ENCODE measurements around the gene FXYD1. TPM values are rescaled to one million over a fixed set of nuclear protein-coding genes. Genes with fewer than 3 reads are reported as not detected.
A peak's percentile ranks its signal among the peaks of the same experiment; 100 is the strongest.
"Not testable (repeated sequence)": the region's sequence is repeated elsewhere in the genome, so short reads cannot be mapped to it uniquely, and the experiment has no call there.

Gene FXYD1
- polyA plus RNA-seq (2013, experiment 1 of 2; ENCODE audit: insufficient read length): 2.5 TPM
- 3.3 TPM for polyA plus RNA-seq (2013, experiment 2 of 2; ENCODE audit: insufficient read length)

GRCh38 chr19:35138305-35138892 lies at the start of gene FXYD1:
Gene FXYD1, plus strand, starts transcription at chr19:35138824. Its CDS starts 1,256 bp downstream, at chr19:35140080.
- no peak for DNase-seq

GRCh38 chr19:35089554-35089953 lies 49.1 kb upstream of the FXYD1 start:
- DNase-seq: no peak

GRCh38 chr19:35090160-35090505 lies 48.5 kb upstream of the FXYD1 start:
- DNase-seq: no peak

- DNase-seq: peak; percentile 59
Measured at GRCh38 chr19:35090506-35091214, 48.0 kb upstream of the FXYD1 start.

- DNase-seq: no peak
Measured at GRCh38 chr19:35093430-35093829, 45.2 kb upstream of the FXYD1 start.

GRCh38 chr19:35093941-35094647 lies 44.5 kb upstream of the FXYD1 start:
- DNase-seq: no peak

GRCh38 chr19:35094656-35095055 lies 44.0 kb upstream of the FXYD1 start:
- DNase-seq: no peak

- DNase-seq: no peak
Measured at GRCh38 chr19:35095667-35096368, 42.8 kb upstream of the FXYD1 start.

- no peak for DNase-seq
Measured at GRCh38 chr19:35098413-35099049, 40.1 kb upstream of the FXYD1 start.

GRCh38 chr19:35099155-35099896 lies 39.3 kb upstream of the FXYD1 start:
- DNase-seq: no peak

GRCh38 chr19:35099897-35100275 lies 38.7 kb upstream of the FXYD1 start:
- no peak for DNase-seq

GRCh38 chr19:35100588-35101533 lies 37.8 kb upstream of the FXYD1 start:
- DNase-seq: no peak

GRCh38 chr19:35101949-35102348 lies 36.7 kb upstream of the FXYD1 start:
- not testable (repeated sequence) for DNase-seq

- DNase-seq: not testable (repeated sequence)
Measured at GRCh38 chr19:35103614-35104013, 35.0 kb upstream of the FXYD1 start.

- no peak for DNase-seq
Measured at GRCh38 chr19:35104361-35104760, 34.3 kb upstream of the FXYD1 start.

GRCh38 chr19:35105047-35105410 lies 33.6 kb upstream of the FXYD1 start:
- DNase-seq: no peak

GRCh38 chr19:35105411-35106290 lies 33.0 kb upstream of the FXYD1 start:
- DNase-seq: no peak

GRCh38 chr19:35106291-35106583 lies 32.4 kb upstream of the FXYD1 start:
- DNase-seq: no peak

GRCh38 chr19:35106898-35107541 lies 31.6 kb upstream of the FXYD1 start:
- DNase-seq: no peak

Measured in fibroblast of skin of abdomen (primary cell).